Stimulated activated CD8-positive, alpha-beta memory T cell treated with anti-CD3 and anti-CD28 coated beads, Interleukin-15, amount 100 ng/mL, for 4 hours (primary cell): ENCODE data around the gene CTDSP1.

ENCODE experiments used
- DNase-seq, 2 donors: peaks; one replicate each; pipeline ENCODE4 v3.0.0-alpha.2; 2020; ENCODE audit warnings: low read depth in 2 of 2

Gene CTDSP1

GRCh38 chr2:218383892-218384519, 15.7 kb upstream of the CTDSP1 start:
- no peak for DNase-seq

GRCh38 chr2:218384975-218385374, 14.7 kb upstream of the CTDSP1 start:
- no peak for DNase-seq

GRCh38 chr2:218386505-218387368, 12.9 kb upstream of the CTDSP1 start:
- DNase-seq, result no peak

- DNase-seq, result no peak
Measured at GRCh38 chr2:218387369-218388194, 12.1 kb upstream of the CTDSP1 start.

- no peak for DNase-seq
Measured at GRCh38 chr2:218389333-218390150, 10.1 kb upstream of the CTDSP1 start.

GRCh38 chr2:218391202-218391601, 8.5 kb upstream of the CTDSP1 start:
- DNase-seq, result no peak

GRCh38 chr2:218392459-218392858, 7.2 kb upstream of the CTDSP1 start:
- no peak for DNase-seq

- no peak for DNase-seq
Measured at GRCh38 chr2:218392891-218393462, 6.7 kb upstream of the CTDSP1 start.

GRCh38 chr2:218393750-218394290, 5.8 kb upstream of the CTDSP1 start:
- no peak for DNase-seq

GRCh38 chr2:218394298-218395089, 5.2 kb upstream of the CTDSP1 start:
- DNase-seq, result no peak

- no peak for DNase-seq
Measured at GRCh38 chr2:218395090-218395444, 4.6 kb upstream of the CTDSP1 start.

- no peak for DNase-seq
Measured at GRCh38 chr2:218395456-218395825, 4.2 kb upstream of the CTDSP1 start.

GRCh38 chr2:218395826-218396687, 3.6 kb upstream of the CTDSP1 start:
- DNase-seq, result peak; percentile 88 to 89

- peak in 1 of 2 donors; percentile 49 for DNase-seq
Measured at GRCh38 chr2:218396688-218397462, 2.8 kb upstream of the CTDSP1 start.

- no peak for DNase-seq
Measured at GRCh38 chr2:218397463-218397819, 2.2 kb upstream of the CTDSP1 start.

GRCh38 chr2:218397820-218398436, 1.7 kb upstream of the CTDSP1 start:
- no peak for DNase-seq

- DNase-seq, result peak in 1 of 2 donors; percentile 45
Measured at GRCh38 chr2:218398437-218399390, 954 bp upstream of the CTDSP1 start.
